Measurements from ENCODE around the gene SNTB2. TPM values are rescaled to one million over a fixed set of nuclear protein-coding genes. Genes with fewer than 3 reads are reported as not detected.
A peak's percentile ranks its signal among the peaks of the same experiment; 100 is the strongest.

The SNTB2 gene
- total RNA-seq, 1 experiment from 2014 or later, result 20.2 TPM

DNA sequence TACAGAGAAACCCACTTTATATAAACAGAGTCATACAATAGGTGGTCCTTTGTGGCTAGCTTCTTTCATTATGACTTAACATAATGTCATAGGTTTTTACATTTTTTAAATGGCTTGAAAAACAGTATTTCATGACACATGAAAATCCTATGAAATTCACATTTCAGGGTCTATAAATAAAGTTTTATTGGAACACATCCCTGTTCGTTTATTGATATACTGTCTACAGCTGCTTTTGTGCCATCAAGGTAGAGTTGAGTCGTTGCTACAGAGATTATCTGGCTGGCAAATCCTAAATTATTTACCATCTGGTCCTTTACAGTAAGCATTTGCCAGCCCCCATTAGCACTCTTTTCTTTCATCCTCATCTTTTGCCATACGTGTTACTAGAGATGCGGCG, 126.5 kb downstream of the SNTB2 start:
- Histone ChIP-seq H4K20me1 (ENCODE audit: control insufficient read depth, insufficient read depth, insufficient read length) (no peaks in the 10 kb centered on the region), H2AFZ (ENCODE audit: low read length) (no peak overlapping the region), H4K91ac (ENCODE audit: insufficient read length, low read depth, low read length) (no peak overlapping the region), H3K9me3 (ENCODE audit: control insufficient read depth, low read depth, low read length) (no peaks in the 10 kb centered on the region), H2BK5ac (ENCODE audit: insufficient read length, low read length) (no peak overlapping the region), H3K4me2 (ENCODE audit: insufficient read depth, insufficient read length, low read length) (no peak overlapping the region), H3K79me2 (ENCODE audit: insufficient read depth, low read length) (peaks cover 3% of the 10 kb centered on the region; the same call in 1 of the 2 replicates), H4K8ac (replicated peaks; ENCODE audit: insufficient read length, low read depth, low read length) (no peak overlapping the region), H3K23me2 (ENCODE audit: insufficient read length, low read depth, low read length, poor library complexity, severe bottlenecking) (peaks cover 6% of the 10 kb centered on the region), H3K9ac (ENCODE audit: extremely low read depth, insufficient read length, low read length) (no peak overlapping the region), H3K79me1 (ENCODE audit: insufficient read depth, low read depth, low read length, poor library complexity, severe bottlenecking) (peaks cover 7% of the 10 kb centered on the region), H2AK5ac (ENCODE audit: insufficient read length, low read length) (no peak overlapping the region), H3T11ph (ENCODE audit: low read length) (no peak overlapping the region), H2BK20ac (ENCODE audit: low read depth, low read length, poor library complexity, severe bottlenecking) (no peak overlapping the region), H3K18ac (ENCODE audit: insufficient read length, low read depth, low read length) (no peak overlapping the region), H2BK12ac (ENCODE audit: insufficient read length, low read depth, low read length) (no peak overlapping the region), H3K23ac (ENCODE audit: insufficient read length, low read depth, low read length) (no peak overlapping the region), H2BK120ac (ENCODE audit: low read depth, low read length, poor library complexity, severe bottlenecking) (no peak overlapping the region), H2BK15ac (ENCODE audit: low read depth, low read length) (no peak overlapping the region), H3K4me1 (ENCODE audit: insufficient read depth, low read length) (peaks cover 2% of the 10 kb centered on the region; the same call in 1 of the 2 replicates), H3K27ac (ENCODE audit: insufficient read length, low read depth, low read length) (no peak overlapping the region), H4K5ac (ENCODE audit: insufficient read length, low read depth, low read length) (no peak overlapping the region), H3K4ac (ENCODE audit: low read depth, low read length) (no peak overlapping the region), H3K56ac (ENCODE audit: insufficient read length, low read depth, low read length) (no peak overlapping the region), H3K14ac (ENCODE audit: insufficient read depth, low read length) (no peak overlapping the region), H3K27me3 (ENCODE audit: insufficient read depth, low read length) (no peaks in the 10 kb centered on the region)
- no CpG with 5 or more reads among the region's 5 CpGs for WGBS (ENCODE audit: extremely low coverage, insufficient read length, low lambda C conversion rate)
- Mint-ChIP-seq H3K36me3 (ENCODE audit: insufficient read depth in 1 of 3, low read depth in 3 of 3) (peaks cover 24 to 48% (median 37%) of the 10 kb centered on the region in 3 experiments; a peak in 6 of 7 replicates), H3K27ac (peak overlapping the region in 1 of 3 experiments; percentile 16; a peak in 1 of 7 replicates), H3K27me3 (ENCODE audit: low read depth) (no peaks in the 10 kb centered on the region; the same call in 1 of the 2 replicates), H3K4me1 (peaks cover 7 to 10% of the 10 kb centered on the region in 2 experiments), H3K9me3 (no peaks in the 10 kb centered on the region; a peak in 2 of 5 replicates), H3K4me3 (peak overlapping the region; percentile 10 to 24; a peak in 3 of 5 replicates)
- TF ChIP-seq, protein P1, sequence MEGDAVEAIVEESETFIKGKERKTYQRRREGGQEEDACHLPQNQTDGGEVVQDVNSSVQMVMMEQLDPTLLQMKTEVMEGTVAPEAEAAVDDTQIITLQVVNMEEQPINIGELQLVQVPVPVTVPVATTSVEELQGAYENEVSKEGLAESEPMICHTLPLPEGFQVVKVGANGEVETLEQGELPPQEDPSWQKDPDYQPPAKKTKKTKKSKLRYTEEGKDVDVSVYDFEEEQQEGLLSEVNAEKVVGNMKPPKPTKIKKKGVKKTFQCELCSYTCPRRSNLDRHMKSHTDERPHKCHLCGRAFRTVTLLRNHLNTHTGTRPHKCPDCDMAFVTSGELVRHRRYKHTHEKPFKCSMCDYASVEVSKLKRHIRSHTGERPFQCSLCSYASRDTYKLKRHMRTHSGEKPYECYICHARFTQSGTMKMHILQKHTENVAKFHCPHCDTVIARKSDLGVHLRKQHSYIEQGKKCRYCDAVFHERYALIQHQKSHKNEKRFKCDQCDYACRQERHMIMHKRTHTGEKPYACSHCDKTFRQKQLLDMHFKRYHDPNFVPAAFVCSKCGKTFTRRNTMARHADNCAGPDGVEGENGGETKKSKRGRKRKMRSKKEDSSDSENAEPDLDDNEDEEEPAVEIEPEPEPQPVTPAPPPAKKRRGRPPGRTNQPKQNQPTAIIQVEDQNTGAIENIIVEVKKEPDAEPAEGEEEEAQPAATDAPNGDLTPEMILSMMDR (conservative IDR thresholded peaks at IDR 0.05), result no peak
- no peak for DNase-seq
